ENCODE data around the gene PAPOLG. TPM values are rescaled to one million over a fixed set of nuclear protein-coding genes. Genes with fewer than 3 reads are reported as not detected.

Gene PAPOLG
- total and polyA plus RNA-seq, 9 of the 15 experiments (the other 6 are each of a cell fraction or from before 2014, with no cell fraction given), result 3.9 to 16.3 (median 10.0) TPM

DNA sequence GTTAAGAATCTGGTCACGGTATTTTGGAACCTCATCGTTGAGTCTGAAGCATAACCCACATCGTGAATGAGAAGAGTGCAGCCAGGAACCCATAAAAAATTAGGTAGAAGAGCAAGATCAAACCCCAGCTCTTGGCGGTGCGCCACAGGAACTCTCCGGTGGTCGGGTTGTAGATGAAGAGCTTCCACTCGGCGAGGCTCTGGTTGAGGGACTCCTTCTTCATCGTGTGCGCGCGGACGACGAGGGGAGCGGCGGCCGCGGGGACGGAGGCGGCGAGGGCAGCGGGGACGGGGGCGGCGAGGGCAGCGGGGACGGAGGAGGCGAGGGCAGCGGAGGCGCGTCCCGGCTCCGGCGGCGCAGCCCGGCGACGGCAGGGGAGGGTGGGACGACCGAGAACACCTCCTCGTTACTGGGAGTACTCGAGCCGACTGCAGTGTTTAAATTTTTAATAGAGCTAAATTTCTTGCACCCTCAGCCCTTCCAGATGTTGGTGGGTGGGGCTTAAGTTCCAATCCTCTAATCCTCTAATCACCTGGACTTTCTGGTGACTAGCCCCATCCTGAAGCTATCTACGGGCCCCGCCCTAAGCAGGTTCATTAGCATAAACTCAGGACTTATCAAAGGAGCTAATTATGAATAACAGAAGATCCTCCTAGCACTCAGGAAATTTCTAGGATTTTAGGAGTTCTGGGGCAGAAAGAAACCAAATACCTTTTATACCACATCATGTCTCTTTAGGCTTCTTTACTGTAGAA is 20.4 kb upstream of the PAPOLG start:
- peak; percentile 83 for ATAC-seq
- POLR2A ChIA-PET, result interaction anchor here (0.6 to 1.0 kb wide), 3 partner anchors 9 to 282 kb away, joined by 3 to 4 read pairs (median 4); partner anchors contain the start of gene PEX13
- H3K9me1 ChIP-seq (ENCODE audit: control insufficient read depth, insufficient read depth, low read length), result no peaks in the 10 kb centered on the region
- no peaks in the 10 kb centered on the region for H3K9me3 ChIP-seq (replicated peaks; ENCODE audit: control insufficient read depth, insufficient read depth, low read depth, low read length)
- no peak overlapping the region for H3K27ac ChIP-seq (ENCODE audit: extremely low read depth, low read depth, low read length)
- H3K27me3 ChIP-seq (ENCODE audit: control insufficient read depth in 2 of 2, insufficient read depth in 2 of 2, low read length in 2 of 2), result peaks cover 17 to 24% of the 10 kb centered on the region in 2 experiments; a peak in 3 of 5 replicates
- H3K9ac ChIP-seq (ENCODE audit: insufficient read depth in 1 of 2, low read depth in 2 of 2, low read length in 2 of 2), result no peak overlapping the region
- in situ Hi-C loops (cut with MboI), result no loop called here
- no peaks in the 10 kb centered on the region for H3K79me2 ChIP-seq (ENCODE audit: control insufficient read depth, insufficient read depth, low read length)
- intact Hi-C loops (cut with micrococcal nuclease), result no loop called here
- H3K4me2 ChIP-seq (ENCODE audit: insufficient read depth, low read length), result peak overlapping the region; percentile 70
- TF ChIP-seq NFIC (IDR thresholded peaks at IDR 0.05) (0 out of 2 replicates have a peak, but pooled peaks have one; percentile 24), CXXC5 (CRISPR knock-in tag; IDR thresholded peaks at IDR 0.05) (0 out of 2 replicates have a peak, but pooled peaks have one; percentile 12), SLC30A9 (CRISPR knock-in tag; IDR thresholded peaks at IDR 0.05) (no peak), PHB2 (IDR thresholded peaks at IDR 0.05; ENCODE audit: low read depth) (no peak)
- H3K36me3 ChIP-seq (ENCODE audit: control insufficient read depth, insufficient read depth, low read length), result no peaks in the 10 kb centered on the region
- FAIRE-seq, result peak; percentile 76
- CTCF ChIA-PET (ENCODE audit: low intra/inter-chr PET ratio), result interaction anchor here (0.7 kb wide), 1 partner anchor 936 kb away, joined by 3 read pairs; no protein-coding TSS in a partner anchor
- DNase-seq (ENCODE audit: extremely low read depth in 1 of 4, low spot score in 3 of 4), result peak in 3 of 4 experiments; percentile 13 to 46 (median 34)
- no peaks in the 10 kb centered on the region for H4K20me1 ChIP-seq (replicated peaks; ENCODE audit: control insufficient read depth, insufficient read depth, low read length)
- H3K4me1 ChIP-seq (replicated peaks in 1 of 2; ENCODE audit: control insufficient read depth in 2 of 2, insufficient read depth in 2 of 2, low read length in 2 of 2), result peaks cover 0 to 5% of the 10 kb centered on the region in 2 experiments; a peak in 3 of 5 replicates
- peak overlapping the region; percentile 70 for H2AFZ ChIP-seq (ENCODE audit: low read depth, low read length)
- no TSS peak for BruUV-seq (replicated peaks)
- H3K4me3 ChIP-seq, result peak overlapping the region; percentile 38
- WGBS (ENCODE audit: insufficient coverage, low coverage, missing lambda C conversion rate), result 3% methylated on average over 40 of the region's 46 CpGs

GRCh38 chr2:60738679-60739078 is 17.4 kb upstream of the PAPOLG start:
- DNase-seq (ENCODE audit: extremely low read depth in 1 of 4, low spot score in 3 of 4) (no peak), FAIRE-seq (no peak), ATAC-seq (no peak)
- H3K9me3 ChIP-seq (replicated peaks; ENCODE audit: control insufficient read depth, insufficient read depth, low read depth, low read length), result no peaks in the 10 kb centered on the region
- H3K9me1 ChIP-seq (ENCODE audit: control insufficient read depth, insufficient read depth, low read length), result no peaks in the 10 kb centered on the region
- no peak overlapping the region for H3K27ac ChIP-seq (ENCODE audit: extremely low read depth, low read depth, low read length)
- no TSS peak for BruUV-seq (replicated peaks)
- 3% methylated on average over 3 of the region's 3 CpGs for WGBS (ENCODE audit: insufficient coverage, low coverage, missing lambda C conversion rate)
- no peaks in the 10 kb centered on the region for H3K36me3 ChIP-seq (ENCODE audit: control insufficient read depth, insufficient read depth, low read length)
- POLR2A ChIA-PET, result interaction anchor here (0.7 to 1.0 kb wide), 3 partner anchors 10 to 124 kb away, joined by 3 read pairs; no protein-coding TSS in a partner anchor
- no peaks in the 10 kb centered on the region for H4K20me1 ChIP-seq (replicated peaks; ENCODE audit: control insufficient read depth, insufficient read depth, low read length)
- no peak overlapping the region for H2AFZ ChIP-seq (ENCODE audit: low read depth, low read length)
- no peak overlapping the region for H3K9ac ChIP-seq (ENCODE audit: insufficient read depth in 1 of 2, low read depth in 2 of 2, low read length in 2 of 2)
- no peaks in the 10 kb centered on the region for H3K79me2 ChIP-seq (ENCODE audit: control insufficient read depth, insufficient read depth, low read length)
- no peak overlapping the region for H3K4me3 ChIP-seq
- CTCF ChIA-PET (ENCODE audit: low intra/inter-chr PET ratio), result no interaction called here
- intact Hi-C loops (cut with micrococcal nuclease), result no loop called here
- H3K4me1 ChIP-seq (replicated peaks in 1 of 2; ENCODE audit: control insufficient read depth in 2 of 2, insufficient read depth in 2 of 2, low read length in 2 of 2), result peaks cover 0 to 5% of the 10 kb centered on the region in 2 experiments; a peak in 3 of 5 replicates
- no peak overlapping the region for H3K4me2 ChIP-seq (ENCODE audit: insufficient read depth, low read length)
- H3K27me3 ChIP-seq (ENCODE audit: control insufficient read depth in 2 of 2, insufficient read depth in 2 of 2, low read length in 2 of 2), result peaks cover 17 to 24% of the 10 kb centered on the region in 2 experiments; a peak in 3 of 5 replicates
- in situ Hi-C loops (cut with MboI), result no loop called here
- no peak for TF ChIP-seq ZNF311 (CRISPR knock-in tag; IDR thresholded peaks at IDR 0.05)
- no peak for TF ChIP-seq ESRRB (CRISPR knock-in tag; IDR thresholded peaks at IDR 0.05; ENCODE audit: borderline replicate concordance)
- TF ChIP-seq, protein P1, sequence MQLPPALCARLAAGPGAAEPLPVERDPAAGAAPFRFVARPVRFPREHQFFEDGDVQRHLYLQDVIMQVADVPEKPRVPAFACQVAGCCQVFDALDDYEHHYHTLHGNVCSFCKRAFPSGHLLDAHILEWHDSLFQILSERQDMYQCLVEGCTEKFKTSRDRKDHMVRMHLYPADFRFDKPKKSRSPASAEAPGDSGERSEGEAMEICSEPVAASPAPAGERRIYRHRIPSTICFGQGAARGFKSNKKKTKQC (CRISPR knock-in tag; IDR thresholded peaks at IDR 0.05), result no peak
- no peak for TF ChIP-seq MITF (IDR thresholded peaks at IDR 0.05)
- no peak for TF ChIP-seq SP1 (CRISPR knock-in tag; IDR thresholded peaks at IDR 0.05)
- TF ChIP-seq CREB3 (tag; conservative IDR thresholded peaks at IDR 0.05; ENCODE audit: low read depth), result no peak
- no peak for TF ChIP-seq DLX4 (CRISPR knock-in tag; IDR thresholded peaks at IDR 0.05)
